ENCODE measurements around the gene ARHGAP15.

ARHGAP15 gene

GRCh38 chr2:143726151-143726845 is 597.1 kb downstream of the ARHGAP15 start:
- Mint-ChIP-seq H3K4me3 (no peak overlapping the region), H3K4me1 (peaks cover 22% of the 10 kb centered on the region), H3K36me3 (ENCODE audit: low read depth) (no peaks in the 10 kb centered on the region), H3K27me3 (ENCODE audit: low read depth, poor library complexity) (peaks cover 6% of the 10 kb centered on the region), H3K27ac (no peak overlapping the region), H3K9me3 (no peaks in the 10 kb centered on the region)
- no peak for DNase-seq
- TF ChIP-seq CTCF (IDR thresholded peaks at IDR 0.05) = no peak

- Mint-ChIP-seq H3K36me3 (ENCODE audit: low read depth) (no peaks in the 10 kb centered on the region), H3K9me3 (no peaks in the 10 kb centered on the region), H3K4me1 (peaks cover 22% of the 10 kb centered on the region), H3K27me3 (ENCODE audit: low read depth, poor library complexity) (peaks cover 2% of the 10 kb centered on the region), H3K27ac (no peak overlapping the region), H3K4me3 (no peak overlapping the region)
- no peak for TF ChIP-seq CTCF (IDR thresholded peaks at IDR 0.05)
- DNase-seq = no peak
These were observed 599.3 kb downstream of the ARHGAP15 start for GRCh38 chr2:143728498-143728897.

GRCh38 chr2:143729296-143729814 is 600.1 kb downstream of the ARHGAP15 start:
- no peaks in the 10 kb centered on the region for H3K36me3 Mint-ChIP-seq (ENCODE audit: low read depth)
- DNase-seq = no peak
- H3K9me3 Mint-ChIP-seq = no peaks in the 10 kb centered on the region
- no peak for TF ChIP-seq CTCF (IDR thresholded peaks at IDR 0.05)
- H3K4me1 Mint-ChIP-seq = peaks cover 15% of the 10 kb centered on the region
- H3K27ac Mint-ChIP-seq = no peak overlapping the region
- peaks cover 2% of the 10 kb centered on the region for H3K27me3 Mint-ChIP-seq (ENCODE audit: low read depth, poor library complexity)
- no peak overlapping the region for H3K4me3 Mint-ChIP-seq

- Mint-ChIP-seq H3K36me3 (ENCODE audit: low read depth) (no peaks in the 10 kb centered on the region), H3K27ac (no peak overlapping the region), H3K27me3 (ENCODE audit: low read depth, poor library complexity) (peaks cover 2% of the 10 kb centered on the region), H3K4me1 (peaks cover 12% of the 10 kb centered on the region), H3K4me3 (no peak overlapping the region), H3K9me3 (no peaks in the 10 kb centered on the region)
- TF ChIP-seq CTCF (IDR thresholded peaks at IDR 0.05) = no peak
- DNase-seq = no peak
These were observed 601.1 kb downstream of the ARHGAP15 start for GRCh38 chr2:143730155-143730952.

- Mint-ChIP-seq H3K36me3 (ENCODE audit: low read depth) (no peaks in the 10 kb centered on the region), H3K4me3 (no peak overlapping the region), H3K4me1 (peaks cover 12% of the 10 kb centered on the region), H3K27me3 (ENCODE audit: low read depth, poor library complexity) (peaks cover 2% of the 10 kb centered on the region), H3K27ac (no peak overlapping the region), H3K9me3 (no peaks in the 10 kb centered on the region)
- DNase-seq = no peak
- TF ChIP-seq CTCF (IDR thresholded peaks at IDR 0.05) = no peak
These were observed 601.7 kb downstream of the ARHGAP15 start for GRCh38 chr2:143730953-143731260.
